GM18909 (cell line): ENCODE data around the gene G0S2.

Source experiments
- ATAC-seq: cut with Tn5 transposase; IDR thresholded peaks from one replicate; pipeline ENCODE4 v1.9.1; 2021; ENCODE audit warnings: mild to moderate bottlenecking; ENCODE audit not compliant: unreplicated experiment, poor library complexity

G0S2 gene

GRCh38 chr1:209647156-209647555, 28.1 kb upstream of the G0S2 start:
- no peak for ATAC-seq

GRCh38 chr1:209648346-209648745, 26.9 kb upstream of the G0S2 start:
- ATAC-seq: no peak

- no peak for ATAC-seq
Observed at GRCh38 chr1:209648931-209649776, 26.1 kb upstream of the G0S2 start.

- ATAC-seq: no peak
Observed at GRCh38 chr1:209650454-209650853, 24.8 kb upstream of the G0S2 start.

GRCh38 chr1:209651138-209651587, 24.0 kb upstream of the G0S2 start:
- peak; percentile 70 for ATAC-seq

- ATAC-seq: no peak
Observed at GRCh38 chr1:209652121-209652735, 23.0 kb upstream of the G0S2 start, which contains the start of gene LAMB3. Gene LAMB3, minus strand, starts transcription at chr1:209652425. Its CDS starts 1,481 bp downstream, at chr1:209650944.

- ATAC-seq: no peak
Observed at GRCh38 chr1:209652873-209653401, 22.3 kb upstream of the G0S2 start.

- ATAC-seq: peak; percentile 50
Observed at GRCh38 chr1:209653915-209654351, 21.3 kb upstream of the G0S2 start.

- ATAC-seq: no peak
Observed at GRCh38 chr1:209655411-209656231, 19.6 kb upstream of the G0S2 start.

GRCh38 chr1:209657140-209657879, 17.9 kb upstream of the G0S2 start:
- no peak for ATAC-seq

- no peak for ATAC-seq
Observed at GRCh38 chr1:209657918-209658317, 17.3 kb upstream of the G0S2 start.

GRCh38 chr1:209659909-209660308, 15.3 kb upstream of the G0S2 start:
- peak; percentile 91 for ATAC-seq

- no peak for ATAC-seq
Observed at GRCh38 chr1:209661071-209661470, 14.1 kb upstream of the G0S2 start.

- no peak for ATAC-seq
Observed at GRCh38 chr1:209662879-209663327, 12.3 kb upstream of the G0S2 start.

GRCh38 chr1:209667103-209667502, 8.1 kb upstream of the G0S2 start:
- no peak for ATAC-seq

GRCh38 chr1:209667708-209668107, 7.5 kb upstream of the G0S2 start:
- ATAC-seq: no peak

GRCh38 chr1:209670441-209671082, 4.7 kb upstream of the G0S2 start:
- no peak for ATAC-seq

- peak; percentile 93 for ATAC-seq
Observed at GRCh38 chr1:209672705-209673630, 2.2 kb upstream of the G0S2 start.
